ENCODE data around the gene CACNB1. TPM values are rescaled to one million over a fixed set of nuclear protein-coding genes. Genes with fewer than 3 reads are reported as not detected.

The CACNB1 gene
- total and polyA plus RNA-seq, 2 of the 13 experiments (the other 11 are each of a cell fraction or from before 2014, with no cell fraction given), result 0.75 to 1.5 TPM

DNA sequence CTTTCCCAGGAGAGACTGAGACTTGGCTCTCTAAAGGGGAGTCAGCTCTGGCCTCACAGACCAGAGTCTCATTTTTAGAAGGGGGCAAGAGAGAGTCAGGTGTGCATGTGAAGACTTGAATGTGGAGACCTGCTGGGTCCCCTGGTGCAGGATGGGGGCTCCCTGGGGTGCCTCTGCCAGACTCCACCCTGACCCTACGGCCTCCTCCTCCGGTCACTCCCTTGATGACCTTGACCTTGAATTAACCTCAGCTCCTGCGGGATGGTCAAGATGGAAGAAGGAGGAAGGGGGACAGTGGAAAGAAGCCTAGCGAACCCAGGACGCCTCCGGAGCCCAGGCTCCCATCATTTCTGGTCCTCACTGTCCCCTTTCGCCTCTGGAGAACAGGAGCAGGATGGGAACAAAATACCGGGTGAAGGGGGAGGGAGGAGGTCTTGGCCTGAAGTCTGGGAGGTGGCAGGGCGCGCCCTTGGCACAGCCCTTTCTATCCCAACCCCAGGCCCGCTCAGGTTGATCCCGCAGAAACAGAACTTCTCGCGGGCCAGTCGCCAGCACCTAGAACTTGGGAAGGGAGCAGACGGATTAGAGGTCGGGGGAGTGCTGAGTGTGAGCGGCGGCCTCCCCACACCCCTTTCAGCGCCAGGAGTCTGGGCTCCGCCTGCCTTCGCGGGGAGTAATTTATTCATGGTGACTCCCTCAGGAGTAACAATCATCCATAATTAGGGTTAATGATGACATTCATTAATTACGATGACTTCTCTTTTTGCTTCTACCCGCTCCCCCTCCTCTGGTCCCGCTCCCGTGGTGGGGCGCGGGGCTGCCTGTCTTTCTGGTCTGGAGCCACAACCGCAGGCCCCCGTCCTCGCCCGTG is 26.7 kb upstream of the CACNB1 start:
- WGBS (ENCODE audit: low lambda C conversion rate), result 31% methylated on average over 33 of the region's 33 CpGs
- no peak overlapping the region for H3K4me3 ChIP-seq (replicated peaks in 1 of 3; ENCODE audit: insufficient read depth in 1 of 3, low read depth in 2 of 3, low read length in 3 of 3)
- no peak for FAIRE-seq
- H3K9ac ChIP-seq (ENCODE audit: insufficient read depth, low read depth, low read length), result no peak overlapping the region
- no peaks in the 10 kb centered on the region for H3K4me1 ChIP-seq (ENCODE audit: insufficient read depth, low read length)
- ChIA-PET CTCF (ENCODE audit: low intra/inter-chr PET ratio, low total read pairs) (no interaction called here), POLR2A (interaction anchor here (1.2 kb wide), 1 partner anchor 24 kb away, joined by 6 read pairs; the partner anchor contains the start of gene RPL19)
- no peak overlapping the region for H3K27ac ChIP-seq (ENCODE audit: extremely low read length, insufficient read depth, low read length)
- H3K27me3 ChIP-seq (ENCODE audit: control insufficient read depth in 1 of 2, insufficient read depth in 2 of 2, low read length in 2 of 2), result peaks cover 26 to 82% of the 10 kb centered on the region in 2 experiments
- H3K4me2 ChIP-seq (ENCODE audit: low read depth, low read length), result no peak overlapping the region
- H3K9me3 ChIP-seq (ENCODE audit: low read length), result no peaks in the 10 kb centered on the region
- H4K20me1 ChIP-seq (ENCODE audit: insufficient read depth, low read length), result no peaks in the 10 kb centered on the region
- BruUV-seq (replicated peaks), result no TSS peak
- H3K36me3 ChIP-seq (replicated peaks in 1 of 2; ENCODE audit: control insufficient read depth in 1 of 2, insufficient read depth in 2 of 2, low read length in 2 of 2), result no peaks in the 10 kb centered on the region
- TF ChIP-seq, protein P1, sequence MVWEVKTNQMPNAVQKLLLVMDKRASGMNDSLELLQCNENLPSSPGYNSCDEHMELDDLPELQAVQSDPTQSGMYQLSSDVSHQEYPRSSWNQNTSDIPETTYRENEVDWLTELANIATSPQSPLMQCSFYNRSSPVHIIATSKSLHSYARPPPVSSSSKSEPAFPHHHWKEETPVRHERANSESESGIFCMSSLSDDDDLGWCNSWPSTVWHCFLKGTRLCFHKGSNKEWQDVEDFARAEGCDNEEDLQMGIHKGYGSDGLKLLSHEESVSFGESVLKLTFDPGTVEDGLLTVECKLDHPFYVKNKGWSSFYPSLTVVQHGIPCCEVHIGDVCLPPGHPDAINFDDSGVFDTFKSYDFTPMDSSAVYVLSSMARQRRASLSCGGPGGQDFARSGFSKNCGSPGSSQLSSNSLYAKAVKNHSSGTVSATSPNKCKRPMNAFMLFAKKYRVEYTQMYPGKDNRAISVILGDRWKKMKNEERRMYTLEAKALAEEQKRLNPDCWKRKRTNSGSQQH (CRISPR knock-in tag; IDR thresholded peaks at IDR 0.05; ENCODE audit: low read depth), result no peak
- TF ChIP-seq NFE2L1 (CRISPR knock-in tag; IDR thresholded peaks at IDR 0.05; ENCODE audit: borderline replicate concordance) (no peak), JARID2 (CRISPR knock-in tag; IDR thresholded peaks at IDR 0.05; ENCODE audit: insufficient replicate concordance) (no peak), RCOR2 (CRISPR knock-in tag; IDR thresholded peaks at IDR 0.05) (no peak), U2AF2 (IDR thresholded peaks at IDR 0.05; ENCODE audit: low read depth, low read length) (no peak), TAF1 (CRISPR knock-in tag; IDR thresholded peaks at IDR 0.05) (no peak), SIX1 (CRISPR knock-in tag; IDR thresholded peaks at IDR 0.05; ENCODE audit: borderline replicate concordance) (no peak), PTBP1 (IDR thresholded peaks at IDR 0.05; ENCODE audit: low read depth, low read length, poor library complexity, severe bottlenecking) (no peak), SAFB2 (CRISPR knock-in tag; IDR thresholded peaks at IDR 0.05; ENCODE audit: borderline replicate concordance, low read depth) (no peak)
- H2AFZ ChIP-seq (ENCODE audit: low read length), result no peak overlapping the region
- DNase-seq (ENCODE audit: low spot score), result no peak
- intact Hi-C loops (cut with micrococcal nuclease; ENCODE audit: unreplicated experiment) (no loop called here), in situ Hi-C loops (cut with HindIII; ENCODE audit: extremely low pct_ligation_motif_present, low pct_unique_long_range_greater_than_20kb) (no loop called here)
- no peaks in the 10 kb centered on the region for H3K79me2 ChIP-seq (ENCODE audit: insufficient read depth, low read length)
- ATAC-seq, result no peak
